HG02642 (cell line): ENCODE measurements around the gene TMEM232.
"Not testable (repeated sequence)": the region's sequence is repeated elsewhere in the genome, so short reads cannot be mapped to it uniquely, and the experiment has no call there.

Experiments
- ATAC-seq: cut with Tn5 transposase; IDR thresholded peaks from one replicate; pipeline ENCODE4 v1.9.1; 2021; ENCODE audit warnings: mild to moderate bottlenecking; ENCODE audit not compliant: unreplicated experiment, poor library complexity

Gene TMEM232

GRCh38 chr5:110726249-110727024 is at the start of gene TMEM232:
TSS of gene TMEM232 (minus strand) at chr5:110726671. CDS start at chr5:110667352, 59,319 bp downstream.
- ATAC-seq = peak; percentile 100

- no peak for ATAC-seq
These were observed 43.8 kb upstream of the TMEM232 start for GRCh38 chr5:110770286-110770685.

DNA sequence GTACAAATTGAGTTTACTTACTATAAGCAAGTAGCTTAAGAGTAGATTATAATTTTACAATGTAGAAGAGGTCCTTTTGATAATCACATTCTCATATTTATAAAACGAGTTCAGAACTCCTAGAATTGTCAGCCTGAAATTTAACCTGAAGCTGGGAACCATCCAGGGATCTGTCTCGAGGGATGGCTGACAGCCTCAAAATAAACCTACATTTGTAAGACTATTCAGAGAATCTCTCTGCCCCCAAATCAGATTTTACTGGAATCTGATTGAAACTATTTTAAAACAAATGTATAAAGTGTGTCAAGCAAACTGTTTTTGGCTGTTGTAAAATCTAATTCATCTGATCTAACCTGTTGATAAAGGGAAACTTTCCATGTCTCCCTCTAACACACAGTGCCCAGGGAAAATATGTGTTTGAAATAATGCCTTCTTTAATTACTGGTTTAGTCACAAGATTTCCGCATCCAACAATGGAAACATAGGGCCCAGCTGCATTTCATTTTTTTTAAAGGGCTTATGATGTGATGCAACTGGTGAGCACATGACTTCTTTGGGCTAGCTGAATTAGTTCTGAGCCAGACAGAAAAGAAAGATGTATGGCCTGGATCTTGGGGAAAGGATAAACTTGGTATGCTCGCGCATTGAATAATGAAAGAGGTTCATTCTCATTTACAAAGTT is 42.7 kb upstream of the TMEM232 start:
- ATAC-seq = no peak

GRCh38 chr5:110768138-110768860 is 41.8 kb upstream of the TMEM232 start:
- ATAC-seq = no peak

GRCh38 chr5:110760158-110760557 is 33.7 kb upstream of the TMEM232 start:
- no peak for ATAC-seq

DNA sequence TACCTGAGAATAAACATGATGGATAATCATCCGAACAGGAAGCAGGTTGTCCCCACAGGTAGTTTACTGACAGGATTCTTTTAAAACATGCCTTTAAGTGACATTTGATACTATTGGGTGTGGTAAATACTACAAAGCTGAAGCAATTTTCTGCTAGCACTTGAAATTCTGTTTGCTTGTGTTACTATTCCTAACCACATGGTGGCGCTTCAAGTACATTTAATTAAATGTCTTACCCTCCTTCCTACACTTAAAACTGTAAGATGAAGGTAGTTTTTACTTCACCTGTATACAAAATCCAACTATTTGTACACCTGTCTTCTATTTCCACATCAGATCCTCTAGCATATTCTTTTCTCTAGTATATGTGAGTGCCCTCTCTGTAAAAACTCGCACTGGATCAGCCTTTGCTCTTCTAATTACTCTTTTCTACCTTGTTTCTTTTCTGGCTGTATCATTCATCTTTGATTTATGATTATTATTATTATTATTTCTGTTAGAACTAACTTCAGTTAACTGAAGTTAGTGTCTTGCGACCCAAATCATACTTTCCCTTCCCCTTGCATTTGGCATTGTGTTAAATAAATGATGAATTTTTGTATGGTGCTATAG is 30.8 kb upstream of the TMEM232 start:
- ATAC-seq = no peak

DNA sequence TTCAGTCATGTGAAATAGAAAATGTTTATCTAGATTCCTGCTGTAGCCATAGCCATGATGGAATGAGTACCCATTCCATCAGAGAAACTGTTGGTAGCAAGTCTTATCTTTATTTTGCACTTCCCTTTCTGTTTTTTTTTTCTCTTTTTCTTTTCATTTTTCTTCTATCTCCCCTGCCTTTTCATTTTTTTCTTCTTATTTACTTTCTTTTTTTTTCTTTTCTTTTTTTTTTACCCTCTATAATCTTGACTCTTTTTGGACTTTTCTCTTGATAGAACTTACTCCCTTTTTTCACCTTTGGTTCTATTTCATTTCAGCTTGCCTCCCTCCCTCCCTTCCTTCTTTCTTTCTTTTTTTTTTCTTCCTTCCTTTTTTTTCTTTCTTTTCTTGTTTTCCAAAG is 27.7 kb upstream of the TMEM232 start:
- no peak for ATAC-seq

GRCh38 chr5:110753600-110753999 is 27.1 kb upstream of the TMEM232 start:
- ATAC-seq = no peak

DNA sequence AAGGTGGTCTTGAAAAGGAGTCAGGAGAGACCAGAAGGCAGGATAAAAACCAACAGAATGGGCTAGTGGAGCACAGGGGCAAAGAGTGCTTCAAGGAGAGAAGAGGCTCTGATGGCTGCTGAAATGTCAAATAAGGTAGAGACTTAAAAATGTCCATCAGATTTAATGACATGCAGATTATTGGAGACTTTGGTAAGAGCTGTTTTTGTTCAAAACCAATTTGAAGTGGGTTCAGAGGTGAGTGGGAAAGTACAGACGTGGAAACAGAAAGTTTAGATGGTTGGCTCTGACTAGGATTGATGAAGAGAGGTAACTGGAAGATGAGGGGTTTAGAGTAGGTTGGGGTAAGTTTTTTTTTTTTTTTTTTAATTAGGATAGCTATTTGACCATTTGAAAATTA is 26.5 kb upstream of the TMEM232 start:
- peak; percentile 9 for ATAC-seq

GRCh38 chr5:110751902-110752762 is 25.7 kb upstream of the TMEM232 start:
- peak; percentile 99 for ATAC-seq

- ATAC-seq = peak; percentile 97
These were observed 12.6 kb upstream of the TMEM232 start, which contains the start of gene SLC25A46 for GRCh38 chr5:110738812-110739651. TSS of gene SLC25A46 (plus strand) at chr5:110739007. CDS start at chr5:110739120, 113 bp downstream.

GRCh38 chr5:110738503-110738811 is 12.0 kb upstream of the TMEM232 start:
- peak; percentile 67 for ATAC-seq

DNA sequence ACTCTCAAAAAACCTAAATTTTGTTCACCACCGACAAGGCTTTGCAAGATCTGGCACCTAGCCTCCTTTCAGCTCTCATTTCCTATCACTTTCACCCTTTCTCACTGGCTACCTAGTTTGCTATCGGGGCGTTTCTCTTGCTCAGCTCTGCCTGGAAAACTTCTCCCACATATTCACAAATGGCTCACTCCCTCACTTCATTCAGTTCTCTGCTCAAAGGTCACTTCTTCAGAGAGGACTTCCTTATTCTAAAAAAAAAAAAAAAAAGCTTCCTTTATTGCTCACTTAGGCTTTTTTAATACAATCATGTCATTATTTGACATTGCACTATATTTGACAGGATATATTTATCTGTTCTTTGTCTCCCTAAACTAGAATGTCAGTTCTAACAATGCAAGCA is 10.3 kb upstream of the TMEM232 start:
- no peak for ATAC-seq

DNA sequence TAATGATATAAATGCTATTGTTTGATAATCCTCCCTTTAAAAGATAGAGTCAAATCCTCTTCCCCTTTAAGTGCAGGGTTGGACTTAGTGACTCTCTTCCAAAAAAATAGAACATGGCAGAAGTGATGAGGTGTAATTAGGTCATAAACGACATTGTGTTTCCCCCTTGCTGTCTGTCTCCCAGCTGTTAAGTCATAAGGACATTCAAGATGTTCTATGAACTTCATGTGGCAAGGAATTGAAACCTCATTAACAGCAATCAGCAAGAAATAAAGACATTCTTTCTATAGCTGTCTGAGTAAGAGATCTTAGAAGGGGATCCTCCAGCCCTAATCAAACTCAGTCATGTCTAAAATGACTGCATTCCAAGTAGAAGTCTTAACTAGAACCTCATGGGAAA is 9.1 kb upstream of the TMEM232 start:
- no peak for ATAC-seq

DNA sequence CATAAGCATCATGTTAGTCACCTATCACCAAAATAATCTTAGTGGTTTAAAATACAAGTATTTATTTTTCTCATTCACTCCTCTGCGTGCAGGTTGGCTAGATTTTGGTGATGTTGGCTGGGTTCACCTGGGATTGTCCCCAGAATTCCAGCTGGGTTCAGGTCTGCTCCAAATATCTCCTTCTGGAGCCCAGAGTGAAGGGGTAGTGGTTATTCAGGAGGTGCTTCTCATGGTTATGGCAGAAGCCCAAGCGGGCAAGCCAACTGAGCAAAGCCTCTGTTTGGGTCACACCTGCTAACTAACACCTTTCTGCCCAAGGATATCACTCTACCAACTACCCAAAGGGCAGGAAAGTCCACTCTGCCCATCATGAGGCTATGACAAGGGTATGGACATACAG is 7.6 kb upstream of the TMEM232 start:
- ATAC-seq = no peak

DNA sequence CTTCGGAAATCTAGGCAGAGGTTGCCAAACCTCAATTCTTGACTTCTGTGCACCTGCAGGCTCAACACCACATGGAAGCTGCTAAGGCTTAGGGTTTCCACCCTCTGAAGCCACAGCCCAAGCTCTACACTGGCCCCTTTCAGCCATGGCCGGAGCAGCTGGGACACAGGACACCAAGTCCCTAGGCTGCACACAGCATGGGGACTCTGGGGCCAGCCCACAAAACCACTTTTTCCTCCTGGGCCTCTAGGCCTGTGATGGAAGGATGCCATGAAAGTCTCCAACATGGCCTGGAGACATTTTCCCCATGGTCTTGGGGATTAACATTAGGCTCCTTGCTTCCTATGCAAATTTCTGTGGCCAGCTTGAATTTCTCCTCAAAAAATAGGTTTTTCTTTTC is 5.0 kb upstream of the TMEM232 start:
- not testable (repeated sequence) for ATAC-seq

DNA sequence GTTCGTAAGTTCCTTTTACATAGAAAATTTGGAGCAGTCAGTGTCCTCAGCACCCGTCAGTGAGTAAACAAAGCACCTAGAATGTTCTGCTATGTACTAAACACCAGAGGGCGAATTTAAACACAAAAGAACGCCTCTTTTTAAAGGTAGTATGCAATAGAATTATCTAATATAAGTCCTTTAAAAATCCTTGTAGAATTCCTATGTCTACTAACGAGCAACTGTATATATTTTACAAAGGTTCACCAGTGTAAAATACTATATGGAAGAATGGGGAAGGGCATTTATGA is 499 bp upstream of the TMEM232 start:
- ATAC-seq = peak; percentile 59

DNA sequence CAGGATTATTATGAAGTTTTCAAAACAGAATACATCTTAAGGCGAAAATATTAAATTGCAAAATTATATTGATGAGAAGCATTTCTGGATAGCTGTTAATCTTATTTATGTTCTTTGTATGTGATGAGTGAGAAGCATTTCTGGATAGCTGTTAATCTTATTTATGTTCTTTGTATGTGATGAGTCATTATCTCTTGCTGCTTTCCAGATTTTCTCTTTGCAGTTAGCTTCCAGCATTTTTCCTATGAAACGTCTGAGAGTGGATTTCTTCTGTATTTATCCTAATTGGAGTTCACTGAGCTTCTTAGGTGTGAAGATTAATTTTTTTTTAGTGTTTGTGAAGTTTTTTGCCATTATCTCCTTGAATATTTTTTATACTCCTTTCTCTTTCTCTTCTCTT is 8.2 kb downstream of the TMEM232 start:
- no peak for ATAC-seq
